Measurements from ENCODE around the gene GJC1.
A peak's percentile ranks its signal among the peaks of the same experiment; 100 is the strongest.

The GJC1 gene

DNA sequence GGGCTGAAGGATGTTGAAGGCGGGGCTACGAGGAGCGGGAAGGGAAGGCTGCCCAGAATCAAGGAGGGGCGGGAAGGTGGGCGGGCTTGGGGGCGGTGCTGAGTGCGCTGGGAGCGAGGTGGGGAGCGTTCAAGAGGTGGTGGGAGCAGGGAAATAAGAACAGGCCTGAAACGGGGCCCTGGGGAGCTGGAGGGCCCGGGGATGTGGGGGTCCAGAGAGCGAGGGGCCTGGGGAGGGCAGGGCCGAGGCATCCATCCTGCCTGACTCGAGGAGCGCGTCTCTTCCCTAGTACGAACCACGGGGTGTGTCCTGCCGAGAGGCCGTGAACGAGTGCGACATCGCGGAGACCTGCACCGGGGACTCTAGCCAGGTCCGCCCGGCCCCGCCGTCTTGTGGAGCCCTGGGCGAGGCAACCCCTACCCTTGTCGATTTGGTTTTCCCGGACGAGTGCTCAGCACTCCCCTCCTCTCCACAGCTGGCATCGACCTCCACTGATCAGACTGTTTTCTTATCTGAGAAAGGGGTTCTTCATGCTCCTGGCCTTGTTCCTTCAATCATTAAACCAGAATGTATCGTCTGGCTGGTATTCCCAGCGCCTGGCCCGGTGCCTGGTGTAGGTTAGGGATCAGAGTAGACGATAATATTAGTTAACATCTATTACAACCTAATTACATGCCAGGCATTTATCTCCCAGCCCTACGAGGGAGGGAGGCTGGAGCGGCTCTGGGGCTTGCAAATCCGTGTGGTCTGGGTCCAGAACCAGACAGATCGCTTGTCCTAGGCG lies 54.1 kb downstream of the GJC1 start:
- DNase-seq: no peak

DNA sequence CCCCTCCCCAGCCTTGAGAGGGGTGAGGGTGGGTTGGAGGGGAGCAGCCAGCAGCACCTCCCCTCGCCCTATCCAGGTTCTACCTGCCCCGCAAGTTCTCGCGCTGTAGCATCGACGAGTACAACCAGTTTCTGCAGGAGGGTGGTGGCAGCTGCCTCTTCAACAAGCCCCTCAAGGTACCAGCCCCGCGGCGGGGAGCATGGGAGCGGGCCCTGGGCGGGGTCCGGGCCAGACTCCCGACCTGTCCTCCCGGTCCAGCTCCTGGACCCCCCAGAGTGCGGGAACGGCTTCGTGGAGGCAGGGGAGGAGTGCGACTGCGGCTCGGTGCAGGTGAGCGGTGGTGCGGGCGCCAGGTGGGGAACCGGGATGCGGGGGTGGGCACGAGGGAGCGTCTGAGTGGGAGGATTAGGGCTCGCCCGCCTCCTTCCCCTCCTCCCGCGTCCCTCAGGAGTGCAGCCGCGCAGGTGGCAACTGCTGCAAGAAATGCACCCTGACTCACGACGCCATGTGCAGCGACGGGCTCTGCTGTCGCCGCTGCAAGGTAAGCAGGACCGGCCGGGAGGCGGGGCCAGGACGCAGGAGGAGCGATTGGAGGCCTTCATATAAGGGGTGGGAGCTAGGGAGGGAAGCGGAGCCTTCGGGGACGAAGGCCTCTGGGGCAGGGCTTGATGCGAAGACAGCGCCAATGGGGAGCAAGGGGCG lies 54.8 kb downstream of the GJC1 start:
- DNase-seq: peak; percentile 98 to 99

DNA sequence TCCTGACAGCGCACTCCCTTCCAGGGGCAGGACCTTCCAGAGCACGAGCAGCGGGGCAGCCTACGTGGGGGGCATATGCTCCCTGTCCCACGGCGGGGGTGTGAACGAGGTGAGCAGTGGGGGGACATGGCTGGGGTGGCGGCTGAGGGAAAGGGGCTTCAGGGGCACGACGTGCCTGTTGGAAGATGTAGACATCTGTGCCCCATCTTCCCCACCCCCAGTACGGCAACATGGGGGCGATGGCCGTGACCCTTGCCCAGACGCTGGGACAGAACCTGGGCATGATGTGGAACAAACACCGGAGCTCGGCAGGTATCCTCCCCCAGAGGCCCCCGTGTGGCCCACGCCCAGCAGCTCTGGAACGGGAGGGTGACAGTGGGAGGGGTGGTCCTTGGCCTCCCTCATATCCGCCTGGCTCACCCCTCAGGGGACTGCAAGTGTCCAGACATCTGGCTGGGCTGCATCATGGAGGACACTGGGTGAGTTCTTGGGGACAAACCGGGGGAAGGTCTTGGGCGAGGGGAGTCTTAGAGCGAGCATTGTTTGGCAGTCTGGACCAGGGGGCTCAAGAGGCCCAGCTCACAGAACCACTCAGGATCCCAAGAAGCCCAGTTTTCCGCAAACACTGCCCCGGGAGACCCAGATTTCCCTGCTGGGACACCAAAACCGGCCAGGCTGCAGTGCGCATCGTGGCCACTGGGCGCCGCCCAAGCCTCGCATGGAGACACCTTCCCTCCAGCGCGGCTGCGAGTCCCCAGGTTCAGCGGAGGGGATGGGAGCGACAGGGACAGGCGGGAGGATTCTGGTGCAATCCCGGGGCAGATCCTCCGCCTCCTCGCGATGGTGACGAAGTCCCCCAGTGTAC lies 55.6 kb downstream of the GJC1 start:
- DNase-seq: peak; percentile 83 to 89

DNA sequence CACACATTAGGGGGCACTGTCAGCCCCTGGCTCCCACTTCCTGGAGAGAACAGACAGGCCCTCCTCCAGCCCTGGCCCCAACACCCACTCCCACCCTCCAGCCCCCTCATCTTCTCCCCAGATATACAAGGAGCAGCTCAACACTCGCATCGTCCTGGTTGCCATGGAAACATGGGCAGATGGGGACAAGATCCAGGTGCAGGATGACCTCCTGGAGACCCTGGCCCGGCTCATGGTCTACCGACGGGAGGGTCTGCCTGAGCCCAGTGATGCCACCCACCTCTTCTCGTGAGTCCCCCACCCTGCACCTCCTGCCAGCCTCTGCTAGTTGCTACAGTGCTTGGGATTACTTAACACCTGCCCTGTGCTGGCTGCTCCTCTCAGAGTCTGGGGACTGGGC lies 56.9 kb downstream of the GJC1 start:
- no peak for DNase-seq

DNA sequence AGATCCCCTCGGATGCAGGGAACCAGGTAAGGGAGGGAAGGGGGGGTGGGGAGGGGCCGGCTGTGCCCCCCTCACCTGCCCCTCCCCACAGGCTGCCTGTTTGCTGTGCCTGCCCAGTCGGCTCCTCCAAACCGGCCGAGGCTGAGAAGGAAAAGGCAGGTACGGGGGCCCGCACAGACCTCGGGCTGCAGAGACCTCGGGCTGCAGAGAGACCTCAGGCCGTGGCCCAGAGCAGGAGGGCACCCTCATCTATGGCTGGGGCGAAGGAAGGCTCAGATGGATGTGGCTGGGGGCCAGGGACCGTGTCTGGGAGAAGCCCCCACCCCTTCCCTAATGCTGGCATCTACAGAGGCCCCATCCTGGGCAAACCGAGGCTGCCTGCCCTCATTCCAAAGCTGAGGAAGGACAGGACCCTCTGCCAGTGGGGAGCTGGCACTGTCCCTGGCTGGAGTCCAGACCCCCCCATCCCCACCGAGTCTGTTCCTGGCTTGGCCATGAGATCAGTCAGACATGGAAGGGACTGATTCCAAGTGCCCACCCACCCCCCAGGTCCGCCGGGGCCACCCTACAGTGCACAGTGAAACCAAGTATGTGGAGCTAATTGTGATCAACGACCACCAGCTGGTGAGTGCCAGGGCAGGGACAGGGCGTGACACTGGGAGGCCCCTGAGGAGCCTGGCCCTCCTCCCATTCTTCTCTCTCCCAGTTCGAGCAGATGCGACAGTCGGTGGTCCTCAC lies 57.6 kb downstream of the GJC1 start:
- no peak for DNase-seq

DNA sequence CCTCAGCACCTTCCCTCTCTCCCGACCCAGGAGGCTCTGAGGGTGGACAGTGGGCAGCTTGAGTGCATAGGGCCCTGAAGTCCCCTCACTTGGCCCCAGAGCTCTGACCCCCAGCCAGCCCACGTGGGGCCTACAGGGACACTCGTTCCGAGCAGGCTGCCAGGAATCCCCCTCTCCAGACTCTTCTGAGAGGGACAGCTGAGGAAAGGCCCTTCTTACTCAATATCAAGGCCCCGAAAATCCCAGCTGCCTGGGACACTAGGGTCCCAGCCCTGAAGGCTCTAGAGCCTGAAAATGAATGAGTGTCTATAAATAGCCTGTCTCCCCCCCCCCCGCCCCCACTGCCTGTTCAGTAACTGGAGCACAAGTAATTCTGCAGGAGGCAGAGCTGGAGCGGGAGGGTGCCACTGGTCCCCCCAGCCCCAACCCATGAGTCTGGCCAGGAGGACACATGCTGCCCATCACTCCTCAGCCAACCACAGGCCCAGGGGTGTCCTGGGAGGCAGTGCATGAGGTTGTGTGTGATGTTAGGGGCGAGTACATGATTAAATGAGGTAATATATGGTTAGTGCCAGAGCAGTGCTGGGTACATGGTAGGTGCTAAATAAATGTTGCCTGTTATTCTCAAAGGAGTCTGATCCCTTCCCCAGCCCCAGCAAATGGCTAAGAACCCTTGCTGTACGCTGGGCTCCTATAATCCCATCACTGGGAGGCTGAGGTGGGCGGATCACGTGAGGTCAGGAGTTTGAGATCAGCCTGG lies 59.7 kb downstream of the GJC1 start:
- DNase-seq: no peak

DNA sequence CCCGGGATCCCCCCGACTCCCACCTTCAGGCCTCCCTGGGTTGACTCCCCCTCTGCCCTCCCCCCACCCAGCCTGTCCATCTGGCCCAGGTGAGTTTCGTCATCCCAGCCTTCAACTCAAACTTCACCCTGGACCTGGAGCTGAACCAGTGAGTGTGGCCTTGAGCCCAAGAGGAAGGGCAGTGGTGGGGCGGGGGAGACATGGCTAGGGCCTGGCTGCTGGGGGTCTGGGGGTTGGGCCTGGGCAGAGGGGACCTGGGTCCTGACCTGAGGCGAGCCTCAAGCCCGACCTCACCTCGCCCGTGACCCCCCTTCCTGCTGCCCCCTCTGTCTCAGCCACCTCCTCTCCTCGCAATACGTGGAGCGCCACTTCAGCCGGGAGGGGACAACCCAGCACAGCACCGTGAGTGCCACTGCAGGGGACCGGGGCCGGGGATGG lies 60.4 kb downstream of the GJC1 start:
- no peak for DNase-seq

DNA sequence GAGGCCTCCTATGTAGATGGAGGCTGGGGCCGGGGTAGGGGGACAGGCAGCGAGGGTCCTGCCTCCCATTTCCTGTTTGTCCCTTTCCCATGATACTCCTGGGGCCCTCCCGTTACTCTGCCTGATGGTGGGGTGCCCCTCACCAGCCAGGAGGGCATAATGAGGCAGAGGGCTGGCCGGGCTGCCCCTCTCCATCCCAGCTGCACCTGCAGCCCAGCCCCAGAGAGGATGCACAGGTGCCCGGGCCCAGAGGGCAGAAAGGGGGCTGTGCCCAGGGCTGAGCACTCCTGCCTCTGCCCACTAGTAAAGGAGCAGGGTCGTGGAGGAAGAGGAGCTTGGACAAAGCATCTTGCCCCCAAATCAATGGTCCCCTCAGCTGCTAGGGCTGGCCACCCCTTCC lies 60.9 kb downstream of the GJC1 start:
- no peak for DNase-seq

DNA sequence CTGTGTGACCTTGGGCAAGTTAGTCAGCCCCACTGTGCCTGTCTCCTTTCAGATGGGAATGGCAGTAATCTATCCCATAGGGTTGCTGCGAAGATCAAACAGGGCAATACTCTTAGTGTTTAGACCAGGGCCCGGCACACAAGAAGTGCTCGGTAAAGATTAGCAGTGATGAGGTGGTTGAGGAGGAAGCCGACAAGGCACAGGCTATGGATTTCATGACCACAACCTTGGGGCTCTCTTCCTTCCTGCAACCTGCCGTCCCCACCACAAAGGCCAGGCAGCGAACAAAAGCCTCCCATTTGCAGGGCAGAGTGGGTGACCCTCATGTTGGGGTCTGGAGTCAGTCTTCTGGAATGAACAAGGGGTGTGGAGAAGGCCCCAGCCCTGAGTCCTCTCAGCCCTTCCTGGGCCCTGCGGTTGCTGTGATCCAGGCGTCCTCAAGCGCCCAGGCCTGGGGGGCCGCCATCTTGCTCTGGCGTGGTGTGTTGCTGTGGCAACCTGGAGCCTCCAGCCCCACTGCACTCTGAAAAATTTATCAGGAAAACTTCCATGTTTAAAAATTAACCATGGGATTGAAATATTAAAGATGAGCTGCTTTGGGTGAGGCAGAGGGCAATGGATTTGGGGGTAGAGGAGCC lies 61.5 kb downstream of the GJC1 start:
- no peak for DNase-seq

DNA sequence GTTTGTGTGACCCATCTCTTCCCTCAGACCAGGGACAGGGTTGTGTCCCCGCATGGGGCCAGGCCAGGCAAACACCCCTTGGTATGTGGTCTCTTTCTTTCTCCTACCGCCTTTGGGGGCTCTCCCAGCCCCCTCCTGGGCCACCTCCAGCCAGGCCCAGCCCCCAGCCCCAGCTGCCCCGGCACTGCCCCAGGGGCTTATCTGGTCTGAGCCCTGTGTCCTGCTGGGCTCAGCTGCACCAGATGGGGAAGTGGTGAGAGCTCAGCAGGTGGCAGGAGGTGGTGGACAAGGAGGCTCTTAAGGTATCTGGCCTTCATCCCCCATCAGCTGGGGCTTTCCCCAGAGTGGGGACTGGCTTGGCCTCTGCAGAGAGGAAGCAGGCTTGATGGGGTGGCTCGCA lies 62.6 kb downstream of the GJC1 start:
- DNase-seq: no peak

DNA sequence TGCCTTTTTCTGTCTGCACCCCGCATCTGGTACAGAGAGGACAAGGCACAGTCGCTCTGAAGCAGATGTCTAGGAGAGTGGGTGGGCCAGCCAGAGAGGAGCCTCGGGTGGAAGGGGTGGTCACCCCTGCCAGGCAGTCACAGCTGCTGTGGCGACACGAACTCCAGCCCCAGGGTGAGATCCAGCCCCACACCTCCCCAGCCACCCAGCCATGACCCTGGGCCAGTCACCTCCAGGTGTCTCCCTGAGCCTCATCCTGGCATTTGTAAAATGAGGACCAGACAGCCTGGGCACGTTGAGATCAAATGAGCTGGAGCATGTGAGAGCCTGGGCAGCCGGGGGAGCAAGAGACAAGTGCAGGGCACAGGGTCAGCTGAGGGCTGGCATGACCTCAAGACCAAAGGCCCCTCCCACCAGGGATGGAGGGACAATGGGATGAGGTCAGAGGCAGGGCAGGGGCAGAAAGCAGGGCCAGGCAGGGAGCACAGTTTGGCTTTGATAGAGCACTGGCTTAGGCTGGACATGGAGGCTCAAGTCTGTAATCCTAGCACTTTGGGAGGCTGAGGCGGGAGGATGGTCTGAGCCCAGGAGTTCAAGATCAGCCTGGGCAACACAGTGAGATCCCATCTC lies 63.6 kb downstream of the GJC1 start:
- no peak for DNase-seq

DNA sequence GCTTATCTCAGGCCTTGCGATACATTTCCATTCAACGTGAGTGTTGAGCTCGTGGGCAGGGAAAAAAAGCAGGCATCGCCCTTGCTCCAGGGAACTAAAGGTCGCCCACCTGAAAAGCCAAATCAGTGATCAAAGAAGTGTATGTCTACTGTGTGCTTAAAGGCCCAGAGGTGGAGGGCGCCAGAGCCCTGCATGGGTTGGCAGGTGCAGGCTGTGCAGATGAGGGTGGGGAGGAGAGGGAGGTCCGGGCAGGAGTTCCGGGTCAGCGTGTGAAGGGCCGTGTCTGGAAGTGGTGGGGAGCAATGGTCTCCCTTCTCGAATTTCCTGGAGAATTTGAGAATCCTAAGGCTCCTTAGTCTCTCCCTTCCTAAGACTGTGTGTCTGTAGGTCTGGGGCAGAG lies 64.1 kb downstream of the GJC1 start:
- DNase-seq: no peak

DNA sequence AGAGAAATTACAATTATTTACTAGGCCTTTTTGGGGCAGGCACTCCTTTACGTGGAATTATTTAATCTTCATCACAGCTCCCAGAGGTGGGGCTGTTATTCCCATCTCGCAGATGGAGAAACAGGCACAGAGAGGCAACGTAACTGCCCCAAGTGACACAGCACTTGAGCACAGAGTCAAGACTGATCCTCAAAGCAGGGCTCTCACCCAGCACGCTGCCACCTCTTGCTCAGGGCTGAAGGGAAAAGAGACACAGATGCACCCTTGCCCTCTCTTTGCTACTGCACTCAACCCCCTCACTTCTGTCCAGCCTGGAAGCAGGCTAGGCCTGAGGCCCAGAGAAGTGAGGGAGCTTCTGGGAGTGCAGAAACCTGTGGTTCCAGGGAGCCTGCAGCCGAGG lies 66.9 kb downstream of the GJC1 start:
- DNase-seq: no peak

DNA sequence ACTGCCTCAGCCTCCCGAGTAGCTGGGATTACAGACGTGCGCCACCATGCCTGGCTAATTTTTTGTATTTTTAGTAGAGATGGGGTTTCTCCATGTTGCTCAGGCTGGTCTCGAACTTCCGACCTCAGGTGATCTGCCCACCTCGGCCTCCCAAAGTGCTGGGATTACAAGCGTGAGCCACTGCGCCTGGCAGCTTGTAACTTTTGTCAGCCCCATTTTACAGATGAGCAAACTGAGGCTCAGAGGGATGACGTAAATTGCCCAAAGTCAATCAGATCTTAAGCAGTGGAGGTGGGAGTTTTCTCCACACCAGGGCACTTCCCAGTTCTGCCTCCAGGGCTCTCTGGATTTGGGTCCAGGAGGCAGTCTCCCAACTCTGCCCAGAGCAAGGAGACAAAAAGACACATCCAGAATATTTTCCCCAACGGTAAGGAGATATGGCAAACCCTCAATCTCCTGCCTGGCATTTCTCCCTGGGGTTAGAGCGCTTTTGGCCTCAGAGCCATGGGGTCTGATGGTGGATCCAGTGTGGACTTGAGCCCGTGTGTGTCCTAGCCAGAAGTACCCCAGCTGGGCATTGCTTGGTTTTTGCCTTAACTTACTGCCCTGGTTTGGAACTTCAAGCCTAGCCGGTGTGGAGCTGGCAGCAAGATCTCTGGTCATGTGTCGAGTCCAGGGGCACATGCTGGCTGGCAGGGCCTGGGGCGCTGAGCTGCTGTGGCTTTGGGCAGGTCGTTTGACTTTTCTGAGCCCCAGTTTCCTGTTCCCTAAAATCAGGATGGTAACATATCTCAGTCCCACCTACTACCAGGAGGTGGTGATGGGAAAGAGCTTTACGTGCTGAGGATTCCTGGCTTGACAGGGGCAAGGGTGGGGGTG lies 67.9 kb downstream of the GJC1 start:
- no peak for DNase-seq

DNA sequence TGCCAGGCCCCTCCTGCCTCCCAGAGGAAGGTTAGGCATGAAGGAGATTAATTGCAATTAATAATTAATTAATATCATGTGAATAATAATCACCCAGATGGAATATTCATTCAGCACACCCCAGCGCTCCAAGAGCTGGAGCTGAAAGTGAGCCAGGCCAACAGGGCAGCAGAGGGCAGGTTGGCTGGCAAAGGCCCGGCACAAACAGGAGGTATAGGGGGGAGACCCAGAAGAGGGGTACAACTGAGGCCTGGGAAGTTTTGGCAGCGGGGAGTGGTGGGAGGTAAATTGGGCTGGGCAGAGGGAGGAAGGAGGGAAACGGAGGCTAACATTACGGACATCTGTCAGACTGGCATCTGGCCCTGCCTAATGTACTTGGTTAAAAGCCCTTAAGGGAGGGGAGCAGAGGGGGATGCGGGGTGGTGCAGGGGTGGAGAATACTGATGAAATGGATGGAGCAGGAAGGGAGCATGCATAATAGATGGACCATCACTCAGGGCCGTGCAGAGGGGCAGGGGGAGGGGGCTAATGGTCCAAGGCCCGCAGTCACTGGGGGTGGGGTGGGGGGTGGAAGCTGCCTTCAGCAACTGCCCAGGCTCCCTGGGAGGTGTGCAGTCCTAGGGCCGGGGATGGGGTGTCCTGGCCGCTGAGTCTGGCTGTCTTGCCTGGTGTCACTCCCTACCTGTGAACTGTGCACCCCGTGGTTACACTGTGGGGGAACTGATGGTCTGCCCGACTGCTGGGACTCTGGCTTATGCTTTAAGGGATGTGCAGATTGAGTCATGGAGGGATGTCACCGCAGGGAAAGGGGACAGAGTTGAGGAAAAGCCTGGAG lies 69.4 kb downstream of the GJC1 start:
- DNase-seq: no peak

DNA sequence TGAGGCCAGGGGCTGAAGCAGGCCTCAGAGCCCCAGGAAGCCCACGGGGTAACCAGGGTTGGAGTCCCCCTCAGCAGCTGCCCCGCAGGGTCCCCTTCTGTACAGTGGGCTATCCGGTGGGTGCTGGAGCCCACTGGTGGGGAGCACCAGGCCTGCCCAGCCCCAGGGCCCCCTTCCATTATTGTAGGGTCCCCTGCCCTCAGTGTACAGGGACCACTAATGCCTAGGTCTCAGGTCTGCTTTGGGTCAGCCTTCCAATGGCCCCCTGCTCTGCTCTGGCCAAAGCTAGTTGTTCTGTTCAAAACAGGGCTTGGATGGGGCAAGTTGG lies 70.2 kb downstream of the GJC1 start:
- no peak for DNase-seq

DNA sequence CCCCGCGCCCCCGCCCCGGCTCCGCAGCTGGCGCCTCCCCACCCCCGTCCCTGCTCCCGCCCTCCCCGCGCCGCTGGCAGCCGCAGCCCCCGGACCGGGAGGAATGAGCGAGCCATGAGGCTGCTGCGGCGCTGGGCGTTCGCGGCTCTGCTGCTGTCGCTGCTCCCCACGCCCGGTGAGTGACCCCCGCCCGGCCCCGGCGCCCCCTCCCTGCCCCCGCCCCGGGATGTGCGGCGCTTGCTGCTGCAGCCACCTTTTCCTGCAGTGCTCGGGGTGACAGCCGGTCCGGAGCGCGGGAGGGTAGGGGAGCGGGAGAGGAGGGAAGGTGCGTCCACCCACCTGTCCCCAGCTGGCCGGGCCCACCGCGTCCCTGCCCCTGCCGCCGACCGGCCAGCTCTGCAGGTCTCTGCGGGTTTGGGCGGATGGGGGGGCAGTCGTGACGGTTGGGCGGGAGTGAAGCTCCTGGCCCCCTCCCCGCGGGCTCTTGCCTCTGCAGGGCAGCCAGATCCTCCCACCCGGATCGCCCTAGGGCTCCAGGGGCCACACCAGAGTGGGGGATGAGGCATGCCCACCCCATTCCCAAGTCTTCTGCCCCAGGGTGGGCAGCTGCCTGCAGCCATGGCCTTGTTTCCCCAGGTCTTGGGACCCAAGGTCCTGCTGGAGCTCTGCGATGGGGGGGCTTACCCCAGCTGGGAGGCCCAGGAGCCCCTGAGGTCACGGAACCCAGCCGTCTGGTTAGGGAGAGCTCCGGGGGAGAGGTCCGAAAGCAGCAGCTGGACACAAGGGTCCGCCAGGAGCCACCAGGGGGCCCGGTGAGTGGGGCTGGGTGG lies 70.8 kb downstream of the GJC1 start:
- no peak for DNase-seq

DNA sequence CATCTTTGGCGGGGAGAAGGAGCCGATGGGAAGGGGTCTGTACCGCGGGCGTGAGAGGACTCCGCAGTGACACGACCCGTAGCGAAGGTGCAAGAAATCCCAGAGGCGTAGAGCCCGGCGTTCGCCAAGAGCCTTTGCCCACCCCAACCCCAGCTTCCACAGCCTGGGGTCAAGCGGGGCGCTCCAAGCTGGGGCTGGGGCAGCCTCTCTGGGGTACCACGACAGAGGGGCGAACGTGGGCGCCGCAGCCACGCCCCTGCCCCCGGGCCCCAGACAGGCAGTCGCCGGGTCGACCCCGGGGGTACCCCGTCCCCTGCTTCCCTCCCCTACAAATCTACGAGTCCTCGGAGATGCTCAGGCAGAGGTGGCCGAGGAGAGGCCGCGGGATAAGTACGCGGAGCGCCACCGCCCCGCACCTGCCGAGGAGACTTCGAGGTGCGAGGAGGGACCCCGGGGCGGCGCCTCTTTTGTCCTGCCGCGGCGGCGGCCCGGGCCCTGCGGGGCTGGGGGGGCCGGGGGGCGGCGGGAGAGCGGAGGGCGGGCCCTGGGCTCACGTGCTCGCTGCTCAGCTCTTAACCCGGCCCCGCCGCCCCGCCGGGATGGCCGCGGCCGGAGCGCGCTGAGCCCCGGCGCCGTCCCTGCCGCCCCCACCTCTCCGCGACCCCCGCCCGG lies 71.5 kb downstream of the GJC1 start, which contains the start of gene ADAM11:
TSS of gene ADAM11 (plus strand) at position 575 of the 672 bp plus-strand sequence. CDS start 212 bp downstream, outside the sequence.
- DNase-seq: no peak
